NCI-H446 (cell line): ENCODE data around the gene SNED1.
"Not testable (repeated sequence)": the region's sequence is repeated elsewhere in the genome, so short reads cannot be mapped to it uniquely, and the experiment has no call there.

Experiments
- DNase-seq, 2 experiments: peaks; one replicate each; lab custom pipeline; 2025; lab: John Stamatoyannopoulos, UW

Gene SNED1

DNA sequence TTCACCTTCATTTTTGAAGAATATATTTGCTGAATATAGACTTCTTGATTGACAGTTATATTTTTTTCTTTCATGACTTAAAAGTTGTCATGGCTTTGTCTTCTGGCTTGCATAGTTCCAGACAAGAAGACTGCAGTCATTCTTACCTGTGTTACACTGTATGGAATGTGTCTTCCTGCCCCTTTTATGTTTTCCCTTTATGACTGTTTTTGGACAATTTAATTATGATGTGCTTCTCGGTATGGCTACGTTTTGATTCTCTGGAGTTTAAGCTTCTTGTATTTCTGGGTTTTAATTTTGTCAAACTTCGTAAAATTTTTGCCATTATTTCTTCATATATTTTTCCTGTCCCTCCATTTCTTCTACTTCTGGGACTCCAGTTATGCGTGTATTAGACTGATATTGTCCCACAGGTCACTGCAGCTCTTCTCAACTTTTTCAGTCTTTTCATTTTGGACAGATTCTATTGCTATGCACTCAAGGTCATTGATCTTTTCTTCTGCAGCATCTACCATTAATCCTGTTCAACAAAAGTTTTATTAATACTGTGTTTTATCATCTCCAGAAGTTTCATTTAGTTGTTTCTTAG, 86.5 kb downstream of the SNED1 start:
- no peak for DNase-seq

DNA sequence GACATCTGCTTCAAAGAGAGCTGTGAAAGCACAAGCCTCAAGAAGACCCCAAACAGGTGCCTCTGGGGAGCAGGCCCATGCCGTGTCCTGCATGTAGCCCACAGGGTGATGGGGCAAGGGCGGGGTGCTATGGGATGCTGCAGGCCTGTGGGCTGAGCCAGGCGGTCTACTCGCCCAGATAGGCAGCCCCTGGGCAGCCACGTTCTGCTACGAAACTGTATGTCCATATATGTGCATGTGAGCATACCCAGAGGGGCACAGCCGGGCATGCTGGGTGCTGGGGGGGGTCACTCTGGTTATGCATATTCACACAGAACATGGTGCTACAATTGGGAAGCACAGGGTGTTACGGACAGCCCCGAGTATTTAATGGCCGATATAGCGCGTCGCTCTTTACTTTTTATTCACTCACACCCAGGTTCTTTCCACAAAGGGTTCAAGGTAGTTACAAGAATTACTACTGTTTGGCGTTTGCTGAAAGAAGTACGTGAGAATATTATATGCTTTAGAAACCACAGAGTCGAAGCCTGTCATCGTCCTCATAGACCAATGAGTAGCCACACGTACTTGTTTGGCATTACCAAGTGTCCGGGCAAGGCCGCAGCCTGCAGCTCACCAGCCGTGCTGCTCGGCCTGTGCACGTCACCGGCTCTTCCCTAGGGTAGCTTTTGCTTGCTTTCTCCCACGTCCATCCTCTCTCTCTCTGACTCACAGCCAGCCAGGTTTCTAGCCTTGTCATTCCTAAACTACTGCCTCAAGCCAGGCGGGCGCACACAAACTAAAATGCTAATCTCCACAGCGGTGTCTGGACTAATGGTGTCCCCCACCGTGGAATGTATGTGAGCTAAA, 89.2 kb downstream of the SNED1 start:
- no peak for DNase-seq

DNA sequence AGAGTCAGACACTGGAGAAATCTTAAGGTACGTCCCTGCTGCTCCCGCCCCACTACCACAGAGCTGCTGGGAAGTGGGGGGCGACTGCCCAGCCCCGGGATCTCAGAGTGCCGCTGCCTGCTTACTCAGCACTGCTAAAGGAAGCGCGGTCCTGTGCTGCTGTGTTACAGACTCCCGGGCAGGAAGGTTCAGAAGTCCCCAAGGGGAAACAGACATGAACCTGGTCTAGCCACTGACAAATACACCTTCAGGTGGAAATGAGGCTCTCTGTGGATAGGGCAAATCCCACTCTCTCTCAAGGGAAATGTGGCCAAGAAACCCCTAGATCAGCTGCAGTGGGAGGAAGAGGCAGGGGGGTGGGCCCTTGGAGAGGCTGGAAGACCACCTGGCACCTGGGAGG, 90.0 kb downstream of the SNED1 start:
- DNase-seq: no peak

DNA sequence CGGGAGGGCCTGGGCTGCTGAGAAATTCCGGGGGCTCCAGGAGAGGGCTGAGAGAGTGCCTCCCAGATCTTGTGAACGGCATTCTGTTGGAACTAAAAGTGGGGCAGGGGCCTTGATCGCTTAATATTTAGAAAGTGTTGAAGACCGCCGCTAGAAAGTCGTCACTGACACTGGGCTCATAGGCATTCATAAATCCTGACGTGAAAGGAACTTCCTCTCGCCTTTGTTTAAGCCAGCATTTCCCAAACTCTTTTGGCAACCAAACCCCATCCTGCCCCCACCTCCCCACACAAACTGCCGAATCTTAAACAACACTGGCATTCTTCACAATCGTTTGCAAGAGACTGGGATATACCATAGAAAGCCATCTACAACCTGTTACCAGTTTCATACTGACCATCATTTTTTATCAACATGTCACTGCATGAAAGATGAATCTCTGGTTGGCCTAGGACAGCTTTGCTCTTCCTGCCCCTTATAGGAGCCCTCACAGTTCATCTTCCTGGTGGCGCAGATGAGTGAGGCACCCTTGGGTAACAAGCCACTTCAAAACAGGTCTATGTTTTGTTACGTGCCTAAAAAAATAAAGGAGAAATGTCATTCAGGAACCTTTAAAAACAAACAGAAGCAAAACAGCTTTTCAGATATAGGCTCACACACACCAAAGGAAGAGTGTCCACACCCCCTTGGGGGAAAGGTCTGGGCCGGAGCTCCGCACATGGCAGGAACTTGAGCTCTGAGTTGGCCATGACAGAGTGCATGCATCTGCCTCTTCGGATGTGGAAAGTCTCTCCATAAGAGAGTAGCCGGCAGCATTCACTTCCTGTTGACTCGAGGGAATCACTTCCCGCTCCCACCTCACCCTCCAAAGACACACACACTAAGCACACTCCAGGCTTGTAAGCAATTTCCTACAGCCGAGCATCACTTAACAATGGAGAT, 90.6 kb downstream of the SNED1 start:
- no peak for DNase-seq

DNA sequence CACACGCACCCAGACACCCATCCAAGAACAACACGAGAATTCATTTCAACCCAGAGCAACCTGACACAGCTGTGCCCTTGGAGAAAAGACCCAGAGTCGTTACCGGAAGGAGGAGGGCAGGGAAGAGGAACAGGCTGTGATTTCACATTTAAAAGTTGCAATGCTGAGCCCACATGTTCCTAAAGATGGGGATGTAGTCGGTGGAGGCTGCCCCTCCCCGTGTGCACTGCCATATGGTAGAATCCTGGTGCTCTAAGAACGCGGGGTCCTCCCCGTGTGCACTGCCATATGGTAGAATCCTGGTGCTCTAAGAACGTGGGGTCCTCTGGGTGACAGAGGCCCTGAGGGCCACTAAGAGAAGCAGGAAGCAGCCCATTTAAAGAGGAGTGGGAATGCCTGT, 92.8 kb downstream of the SNED1 start:
- DNase-seq: no peak

DNA sequence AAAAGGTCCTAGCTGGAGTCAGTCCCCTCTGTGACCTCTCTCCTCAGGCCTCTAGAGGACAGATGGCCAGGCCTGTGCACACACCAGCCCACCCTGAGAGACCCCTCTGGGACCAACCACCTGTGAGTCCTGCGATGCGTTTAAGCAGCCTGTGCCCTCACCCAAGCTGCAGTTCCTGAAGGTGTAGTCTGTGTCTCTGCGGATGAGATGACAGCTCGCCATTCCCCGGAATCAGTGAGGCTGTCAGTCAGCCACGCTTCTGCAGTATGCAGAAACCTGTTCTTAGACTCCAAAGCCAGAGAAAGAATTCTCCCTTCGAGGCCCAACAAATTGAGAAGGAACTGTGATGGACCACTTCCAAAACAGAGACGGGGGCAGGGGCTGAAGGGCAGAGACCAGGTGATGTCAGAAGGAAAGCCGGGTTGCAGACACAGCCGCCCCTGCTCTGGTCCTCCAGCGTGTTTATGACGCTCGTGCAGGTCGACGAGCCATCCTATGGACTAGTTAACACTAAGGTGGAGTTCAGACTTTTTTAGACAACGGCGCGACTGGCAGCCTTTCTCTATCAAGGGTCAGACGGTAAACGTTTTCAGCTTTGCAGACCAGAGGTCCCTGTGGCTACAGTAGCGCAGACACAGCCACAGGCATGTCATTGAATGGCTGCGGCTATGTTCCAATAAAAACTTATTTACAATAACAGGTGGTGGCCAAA, 93.5 kb downstream of the SNED1 start:
- DNase-seq: no peak

DNA sequence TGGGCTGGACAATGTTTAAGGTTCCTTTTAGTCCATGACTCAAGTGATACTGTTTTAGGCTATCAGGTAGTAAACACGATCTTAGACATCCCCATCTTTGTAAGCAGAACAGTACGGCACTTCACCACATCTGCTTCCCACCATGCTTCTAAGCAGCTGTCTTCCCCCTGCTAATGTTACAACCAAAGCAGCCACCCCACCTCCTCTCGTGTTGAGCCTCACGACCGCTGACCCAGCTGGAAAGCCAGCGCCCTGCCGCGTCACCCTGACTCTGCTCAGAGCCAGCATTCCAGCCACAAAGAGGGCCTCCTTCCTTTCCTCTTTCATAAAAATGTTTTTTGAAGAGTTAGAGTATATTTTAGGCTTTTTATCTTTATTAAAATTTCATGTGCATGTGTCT, 94.3 kb downstream of the SNED1 start:
- DNase-seq: no peak

DNA sequence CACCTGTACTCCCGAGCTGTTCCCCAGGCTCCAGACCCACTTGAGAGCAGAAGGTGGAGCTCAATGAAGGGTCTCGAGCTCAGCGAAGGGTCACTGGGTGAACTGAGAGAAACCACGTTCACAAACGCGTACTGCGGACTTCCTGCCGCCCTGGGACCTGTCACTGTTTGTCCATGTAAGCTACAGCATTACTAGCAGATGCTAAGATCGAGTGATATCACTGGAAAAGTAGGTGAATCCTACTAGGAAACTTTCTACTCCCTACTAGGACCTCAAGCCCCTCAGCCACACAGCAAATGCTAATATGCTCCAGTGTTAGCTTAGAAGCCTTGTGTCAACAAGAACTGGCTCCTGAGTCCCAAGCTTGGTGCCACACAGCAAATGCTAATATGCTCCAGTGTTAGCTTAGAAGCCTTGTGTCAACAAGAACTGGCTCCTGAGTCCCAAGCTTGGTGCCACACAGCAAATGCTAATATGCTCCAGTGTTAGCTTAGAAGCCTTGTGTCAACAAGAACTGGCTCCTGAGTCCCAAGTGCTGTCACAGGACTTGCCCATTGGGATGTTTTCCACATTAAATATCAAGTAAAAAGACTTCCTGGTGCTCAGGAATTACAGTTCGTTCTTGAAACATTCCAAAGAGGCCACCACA, 94.8 kb downstream of the SNED1 start:
- not testable (repeated sequence) for DNase-seq

DNA sequence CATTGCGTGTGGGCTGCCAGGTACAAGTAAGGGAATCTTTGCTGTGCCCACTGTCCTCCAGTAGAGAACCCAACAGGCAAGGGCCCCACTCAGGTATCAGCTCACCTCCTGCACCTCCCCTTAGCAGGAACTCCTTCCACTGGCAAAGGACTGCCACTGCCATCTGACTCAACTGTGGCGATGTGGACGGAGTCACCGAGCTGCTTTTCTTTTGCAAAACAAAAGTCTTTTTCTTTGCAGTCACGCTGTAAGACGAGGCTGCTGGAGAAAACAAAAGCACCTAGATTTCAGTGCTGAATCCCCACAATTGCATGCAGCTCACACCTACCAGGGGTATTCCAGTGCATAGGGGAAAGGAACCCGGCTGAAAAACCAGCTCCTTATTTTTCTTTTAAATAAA, 95.8 kb downstream of the SNED1 start:
- no peak for DNase-seq

DNA sequence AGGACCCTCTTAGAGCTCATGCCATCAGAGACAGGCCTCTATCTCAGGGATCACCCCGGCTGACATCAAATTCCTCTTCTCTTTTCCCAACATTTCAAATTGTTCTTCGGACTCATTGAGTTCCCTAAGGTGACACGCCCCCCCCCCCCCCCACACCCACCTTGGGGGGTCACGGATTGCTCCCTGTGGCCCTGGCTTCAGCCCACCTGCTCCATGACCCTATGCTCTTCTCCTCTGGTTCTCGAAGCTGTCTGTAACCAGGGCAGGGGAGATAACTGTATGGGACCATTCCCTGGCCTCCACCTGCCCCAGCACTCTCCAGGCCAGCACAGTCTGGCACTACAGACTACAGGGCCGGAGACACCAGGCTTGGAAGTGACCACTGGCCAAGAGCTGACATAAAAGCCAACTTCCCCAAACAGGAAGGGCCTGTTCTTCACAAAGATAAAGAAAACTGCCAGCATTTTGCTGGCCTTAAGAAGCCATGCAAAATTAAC, 96.6 kb downstream of the SNED1 start:
- no peak for DNase-seq

DNA sequence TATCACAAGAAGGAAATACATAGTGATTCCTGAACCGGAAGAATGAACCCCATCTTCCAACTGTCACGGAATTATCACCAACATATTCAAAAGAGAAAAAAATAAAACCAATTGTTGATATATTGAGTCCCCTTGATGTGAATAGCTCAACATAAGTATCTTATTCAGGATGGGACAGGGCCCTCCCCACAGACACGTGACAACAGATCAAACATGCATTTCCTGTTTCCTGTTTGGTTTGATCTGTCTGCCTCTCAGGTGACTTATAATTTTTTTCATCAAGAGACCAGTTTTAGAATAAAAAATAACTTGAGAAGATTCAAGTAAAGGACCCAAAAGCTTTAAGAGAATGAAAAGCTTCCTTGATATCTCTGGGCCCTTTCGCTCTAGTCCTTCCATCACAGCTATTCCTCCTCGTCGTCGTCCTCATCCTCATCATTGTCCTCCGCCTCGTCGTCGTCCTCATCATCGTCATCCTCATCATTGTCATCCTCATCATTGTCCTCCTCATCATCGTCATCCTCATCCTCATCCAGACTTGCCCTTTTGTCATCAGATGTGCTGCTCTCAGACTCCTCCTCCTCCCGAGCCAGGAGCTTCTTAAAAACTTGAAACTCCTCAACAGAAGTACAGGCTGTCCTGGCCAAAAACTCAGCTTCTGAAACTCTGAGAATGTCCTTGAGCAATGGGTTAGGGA, 97.3 kb downstream of the SNED1 start:
- no peak for DNase-seq

DNA sequence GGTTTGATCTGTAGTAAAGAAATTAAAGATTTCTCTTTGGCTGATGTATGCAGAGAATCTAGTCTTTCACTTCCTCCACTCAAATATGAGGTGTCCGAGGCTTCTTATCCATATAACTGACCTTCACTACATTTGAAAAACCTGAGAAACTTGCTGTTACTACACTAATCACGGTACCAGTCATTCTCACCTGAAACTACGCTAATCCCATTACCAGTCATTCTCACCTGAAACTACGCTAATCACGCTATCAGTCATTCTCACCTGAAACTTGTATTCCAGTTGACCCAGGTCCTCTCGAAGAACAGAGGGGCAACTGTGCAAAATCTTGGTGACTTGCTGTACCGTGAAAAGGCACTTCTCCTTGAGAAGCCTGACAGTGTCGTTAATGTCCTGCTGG, 98.6 kb downstream of the SNED1 start:
- no peak for DNase-seq

DNA sequence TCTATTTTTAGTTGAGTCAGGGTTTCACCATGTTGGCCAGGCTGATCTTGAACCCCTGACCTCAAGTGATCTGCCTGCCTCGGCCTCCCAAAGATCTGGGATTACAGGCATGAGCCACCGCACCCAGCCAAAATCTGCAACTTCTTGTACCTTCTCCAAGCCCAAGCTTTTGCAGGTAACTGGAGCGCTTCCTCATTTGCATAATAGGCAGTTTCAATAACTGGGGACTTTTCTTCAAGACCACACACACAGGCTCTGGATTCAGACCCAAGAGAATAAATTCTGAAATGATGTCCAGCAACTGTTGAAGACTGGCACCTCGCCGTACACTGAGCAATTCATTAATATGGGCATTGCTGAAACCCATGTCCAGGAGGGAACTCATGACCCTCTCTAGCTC, 100.8 kb downstream of the SNED1 start:
- no peak for DNase-seq

DNA sequence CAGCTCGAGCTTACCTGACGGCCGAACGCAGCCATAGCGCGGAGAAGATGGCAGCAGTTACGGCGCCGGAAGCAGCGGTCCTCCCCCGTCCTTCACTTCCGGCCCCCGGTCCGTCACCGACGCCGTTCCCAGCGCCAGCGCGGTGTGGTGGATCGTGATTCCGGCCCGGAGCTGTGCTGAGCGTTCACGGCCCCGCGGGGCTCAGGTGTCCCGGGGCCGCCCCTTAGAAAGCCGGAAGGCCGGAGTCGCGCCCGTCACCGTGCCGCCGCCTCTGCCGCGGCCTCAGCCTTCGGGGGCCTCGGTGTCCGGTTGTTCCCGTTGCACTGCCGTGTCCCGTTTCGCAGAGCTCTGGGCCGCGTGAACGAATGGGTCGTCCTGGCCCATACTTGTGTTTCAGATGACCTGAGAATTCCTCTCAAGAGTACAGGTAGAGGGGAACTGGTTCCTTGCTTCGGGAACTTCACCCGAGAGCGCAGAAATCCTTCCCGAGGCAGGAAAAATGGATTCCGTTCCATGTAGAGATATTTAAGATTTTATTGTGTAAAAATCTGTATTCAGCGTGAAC, 103.9 kb downstream of the SNED1 start, which contains the start of gene MTERF4:
TSS of gene MTERF4 (minus strand) at position 49 of the 565 bp plus-strand sequence. CDS start at position 35, 14 bp downstream.
- DNase-seq: peak; percentile 59 to 85

DNA sequence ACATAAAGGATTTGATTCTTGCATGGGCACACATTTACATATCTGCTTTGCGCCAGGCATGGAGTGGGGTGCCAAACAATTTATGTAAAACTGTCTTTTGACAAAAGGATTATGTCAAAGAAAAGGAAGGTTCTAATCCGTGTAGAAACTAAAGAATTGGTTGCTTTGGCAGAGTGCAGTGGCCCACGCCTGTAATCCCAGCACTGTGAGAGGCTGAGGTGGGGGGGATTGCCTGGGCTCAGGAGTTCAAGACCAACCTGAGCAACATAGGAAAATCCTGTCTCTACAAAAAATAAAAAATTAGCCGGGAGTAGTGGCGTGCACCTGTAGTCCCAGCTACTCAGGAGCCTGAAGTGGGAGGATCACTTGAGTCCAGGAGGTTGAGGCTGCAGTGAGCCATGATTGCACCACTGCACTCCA, 104.8 kb downstream of the SNED1 start:
- DNase-seq: no peak

DNA sequence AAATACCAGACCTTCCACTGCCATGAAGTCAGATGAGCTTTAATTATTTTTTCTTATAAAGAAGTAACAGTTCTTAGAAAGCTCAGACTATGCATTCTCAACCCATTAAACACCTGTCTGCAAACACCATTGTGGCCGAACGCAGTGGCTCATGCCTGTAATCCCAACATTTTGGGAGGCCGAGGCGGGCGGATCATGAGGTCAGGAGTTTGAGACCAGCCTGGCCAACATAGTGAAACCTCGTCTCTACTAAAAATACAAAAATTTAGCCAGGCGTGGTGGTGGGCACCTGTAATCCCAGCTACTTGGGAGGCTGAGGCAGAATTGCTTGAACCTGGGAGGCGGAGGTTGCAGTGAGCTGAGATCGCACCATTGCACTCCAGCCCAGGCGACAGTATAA, 106.2 kb downstream of the SNED1 start:
- not testable (repeated sequence) for DNase-seq

DNA sequence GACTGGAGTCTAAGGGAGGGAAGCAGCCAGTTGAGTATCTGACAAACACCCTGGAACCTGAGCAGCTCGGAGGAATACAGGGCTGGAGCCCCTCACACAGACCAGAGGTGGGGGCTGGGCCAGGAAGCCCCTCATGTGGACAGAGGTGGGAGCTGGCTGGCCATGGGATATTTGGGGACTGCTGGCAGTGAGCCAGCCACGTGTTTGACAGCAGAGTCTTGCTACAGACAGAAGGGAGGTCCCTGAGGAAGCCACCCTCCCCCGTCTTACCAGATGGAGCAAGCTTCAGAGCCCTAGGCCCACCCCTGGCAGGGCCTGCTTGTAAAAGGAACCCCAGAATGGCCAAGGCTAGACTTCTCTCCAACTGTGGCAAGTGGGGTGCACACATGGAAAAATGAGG, 107.2 kb downstream of the SNED1 start:
- no peak for DNase-seq

DNA sequence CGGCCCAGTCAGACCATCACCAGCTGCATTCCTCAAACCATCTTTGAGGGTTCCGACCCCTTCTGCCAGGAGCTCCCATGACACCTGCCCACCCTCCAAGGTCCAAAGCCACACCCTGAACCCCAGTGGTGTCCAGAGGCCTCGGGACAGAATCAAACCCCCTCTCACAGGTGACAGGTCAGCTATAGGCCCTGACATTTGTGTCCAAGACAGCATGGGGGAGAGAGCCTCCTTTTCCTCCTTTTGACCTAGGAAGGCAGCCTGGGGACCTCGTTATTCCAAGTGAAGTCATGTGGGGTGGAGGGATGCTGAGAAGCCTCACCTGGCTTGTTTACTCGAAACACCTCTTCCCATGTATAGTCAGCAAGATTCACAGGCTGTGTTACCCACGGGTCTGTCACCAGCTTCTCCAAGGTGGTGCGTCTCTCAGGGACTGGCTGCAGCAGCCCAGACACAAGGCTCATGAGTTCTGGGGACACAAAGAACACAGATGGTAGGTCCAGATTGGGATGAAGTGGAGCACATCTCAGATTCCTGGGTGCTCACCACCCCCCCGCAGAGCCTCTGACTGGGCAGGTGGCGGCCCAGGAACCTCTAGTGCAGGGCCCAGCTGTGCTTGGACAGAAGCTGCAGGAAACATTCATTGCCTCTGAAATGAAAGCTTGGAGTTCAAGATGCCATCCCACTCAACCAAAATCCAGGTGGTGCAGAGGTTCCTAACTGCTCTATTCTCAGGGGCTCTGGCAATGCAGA, 108.8 kb downstream of the SNED1 start:
- DNase-seq: no peak
